H1 (cell line): ENCODE data around the gene INHBB. TPM values are rescaled to one million over a fixed set of nuclear protein-coding genes. Genes with fewer than 3 reads are reported as not detected.

Experiments used
- CTCF ChIA-PET: fragments of 300-600 bp; sonication (Branson Sonifier 250); formaldehyde crosslinking; loops from one replicate; lab custom pipeline; 2021; ENCODE audit not compliant: partially characterized antibody; lab: Charles Lee
- POLR2A ChIA-PET: fragments of 300-600 bp; sonication (Branson Sonifier 250); formaldehyde crosslinking; loops from one replicate; lab custom pipeline; 2021; ENCODE audit warnings: inconsistent platforms; ENCODE audit not compliant: partially characterized antibody; lab: Charles Lee
- DNase-seq, 2 experiments: peaks; one replicate each; pipeline versions ENCODE4 v3.0.0 to v3.0.0-alpha.2; 2010 to 2022; ENCODE audit warnings: low spot score in 2 of 2, low read depth in 1 of 2, mixed read lengths in 1 of 2
- FAIRE-seq: peaks from 2 replicates; lab custom pipeline; 2011; peaks lifted over from hg19 to GRCh38; lab: Jason Lieb, UNC
- H2AFZ ChIP-seq: 2 replicates; pipeline ENCODE4 v1.8.1; 2012; ENCODE audit warnings: low read length, inconsistent platforms
- H2AK5ac ChIP-seq: 2 replicates; pipeline ENCODE4 v1.6.1; 2013; ENCODE audit warnings: low read depth, low read length
- H2BK120ac ChIP-seq: replicated peaks from 2 replicates; pipeline ENCODE3; 2013; ENCODE audit warnings: low read depth, low read length, inconsistent platforms
- H2BK12ac ChIP-seq: 2 replicates; pipeline ENCODE4 v1.6.1; 2013; ENCODE audit warnings: low read depth, low read length
- H2BK15ac ChIP-seq: 2 replicates; pipeline ENCODE4 v1.6.1; 2013; ENCODE audit warnings: low read length
- H2BK20ac ChIP-seq: 2 replicates; pipeline ENCODE4 v1.6.1; 2013; ENCODE audit warnings: low read length
- H2BK5ac ChIP-seq: 2 replicates; pipeline ENCODE4 v1.6.1; 2013; ENCODE audit warnings: low read depth, low read length
- H3K14ac ChIP-seq: 2 replicates; pipeline ENCODE4 v1.6.1; 2013; ENCODE audit warnings: inconsistent platforms; ENCODE audit not compliant: insufficient read length
- H3K18ac ChIP-seq: 2 replicates; pipeline ENCODE4 v1.6.1; 2013; ENCODE audit warnings: low read length; ENCODE audit errors: extremely low read depth
- H3K23ac ChIP-seq: 2 replicates; pipeline ENCODE4 v1.6.1; 2013; ENCODE audit warnings: inconsistent platforms; ENCODE audit not compliant: insufficient read length
- H3K23me2 ChIP-seq: 2 replicates; pipeline ENCODE4 v1.6.1; 2013; ENCODE audit warnings: low read depth, low read length
- H3K27ac ChIP-seq: 2 replicates; pipeline ENCODE4 v1.6.1; 2011; ENCODE audit warnings: low read depth, low read length, inconsistent platforms
- H3K27me3 ChIP-seq, 4 experiments: replicated peaks in 1 of 4; 1 replicate in 1 of 4; 2 replicates in 3 of 4; pipeline versions ENCODE4 v1.6.1 to v1.8.1; 2011 to 2013; ENCODE audit warnings: low read length in 3 of 4, mild to moderate bottlenecking in 3 of 4, inconsistent platforms in 2 of 4, mixed read lengths in 2 of 4, moderate library complexity in 1 of 4; ENCODE audit not compliant: control insufficient read depth in 3 of 4, insufficient read depth in 3 of 4; ENCODE audit errors: extremely low read depth in 1 of 4
- H3K36me3 ChIP-seq, 4 experiments: 2 replicates each; pipeline versions ENCODE4 v1.6.1 to v1.8.1; 2011 to 2013; ENCODE audit warnings: mild to moderate bottlenecking in 4 of 4, low read length in 3 of 4, moderate library complexity in 2 of 4, control low read depth in 1 of 4, inconsistent platforms in 1 of 4; ENCODE audit not compliant: insufficient read depth in 4 of 4, control insufficient read depth in 2 of 4
- H3K4ac ChIP-seq: replicated peaks from 2 replicates; pipeline ENCODE3; 2013; ENCODE audit warnings: low read length, low read depth, mixed read lengths, inconsistent platforms; ENCODE audit not compliant: insufficient read length
- H3K4me1 ChIP-seq, 4 experiments: replicated peaks in 1 of 4; 1 replicate in 1 of 4; 2 replicates in 3 of 4; pipeline versions ENCODE4 v1.6.1 to v1.8.1; 2011 to 2013; ENCODE audit warnings: low read length in 3 of 4, inconsistent platforms in 2 of 4, mixed read lengths in 1 of 4; ENCODE audit not compliant: insufficient read depth in 4 of 4, control insufficient read depth in 3 of 4
- H3K4me2 ChIP-seq, 2 experiments: 2 replicates each; pipeline versions ENCODE4 v1.6.1 to v1.8.1; 2011 to 2013; ENCODE audit warnings: low read depth in 2 of 2, low read length in 2 of 2, control low read depth in 1 of 2, inconsistent platforms in 1 of 2, mild to moderate bottlenecking in 1 of 2; ENCODE audit not compliant: insufficient read depth in 1 of 2
- H3K4me3 ChIP-seq, 4 experiments: fragments of 200-600, 300-600 bp in 1 of 4; sonication (generic), shearing (Covaris generic), sonication (Bioruptor Twin) in 1 of 4; 2 replicates each; pipeline versions ENCODE4 v1.5.1 to v1.8.1; 2011 to 2016; ENCODE audit warnings: low read length in 4 of 4, low read depth in 3 of 4, control low read depth in 2 of 4, inconsistent platforms in 2 of 4, mild to moderate bottlenecking in 2 of 4, mixed read lengths in 1 of 4, moderate library complexity in 1 of 4; ENCODE audit not compliant: insufficient read depth in 2 of 4; ENCODE audit errors: extremely low read depth in 1 of 4
- H3K56ac ChIP-seq: replicated peaks from 2 replicates; pipeline ENCODE3; 2013; ENCODE audit warnings: low read depth, mild to moderate bottlenecking, mixed read lengths, low read length, inconsistent platforms; ENCODE audit not compliant: insufficient read length
- H3K79me1 ChIP-seq: 2 replicates; pipeline ENCODE4 v1.6.1; 2013; ENCODE audit warnings: low read depth, low read length, control low read depth
- H3K79me2 ChIP-seq, 2 experiments: 2 replicates each; pipeline versions ENCODE4 v1.6.1 to v1.8.1; 2012 to 2013; ENCODE audit warnings: low read length in 2 of 2, mild to moderate bottlenecking in 2 of 2, inconsistent platforms in 1 of 2; ENCODE audit not compliant: insufficient read depth in 2 of 2, control insufficient read depth in 1 of 2
- H3K9ac ChIP-seq, 4 experiments: replicated peaks in 1 of 4; 1 replicate in 1 of 4; 2 replicates in 3 of 4; pipeline versions ENCODE4 v1.6.1 to v1.8.1; 2011 to 2013; ENCODE audit warnings: low read depth in 3 of 4, low read length in 3 of 4, control low read depth in 2 of 4, mild to moderate bottlenecking in 2 of 4, moderate library complexity in 2 of 4, inconsistent platforms in 1 of 4; ENCODE audit errors: extremely low read depth in 1 of 4
- H3K9me3 ChIP-seq, 2 experiments: 2 replicates each; pipeline versions ENCODE4 v1.6.1 to v1.8.1; 2012 to 2013; ENCODE audit warnings: mild to moderate bottlenecking in 2 of 2, moderate library complexity in 2 of 2, control low read depth in 1 of 2, inconsistent platforms in 1 of 2, low read depth in 1 of 2, low read length in 1 of 2, mixed read lengths in 1 of 2; ENCODE audit not compliant: insufficient read depth in 2 of 2
- H4K20me1 ChIP-seq, 2 experiments: replicated peaks in 1 of 2; 2 replicates each; pipeline versions ENCODE3 to v1.8.1; 2011 to 2013; ENCODE audit warnings: inconsistent platforms in 2 of 2, low read length in 2 of 2, mild to moderate bottlenecking in 1 of 2; ENCODE audit not compliant: insufficient read depth in 2 of 2, control insufficient read depth in 1 of 2
- H4K5ac ChIP-seq: 2 replicates; pipeline ENCODE4 v1.6.1; 2013; ENCODE audit warnings: low read length, low read depth, mixed read lengths, inconsistent platforms; ENCODE audit not compliant: insufficient read length
- H4K8ac ChIP-seq: 2 replicates; pipeline ENCODE4 v1.8.0; 2013; ENCODE audit warnings: mild to moderate bottlenecking, moderate library complexity, low read length, inconsistent platforms; ENCODE audit not compliant: insufficient read depth; ENCODE audit errors: extremely low read depth
- H4K91ac ChIP-seq: replicated peaks from 2 replicates; pipeline ENCODE3; 2013; ENCODE audit warnings: low read length, mixed read lengths, inconsistent platforms; ENCODE audit not compliant: insufficient read length
- KDM1A ChIP-seq: fragments of 200-600, 300-600 bp; sonication (generic); IDR thresholded peaks from 2 replicates; pipeline ENCODE4 v1.7.1; 2016; ENCODE audit warnings: mild to moderate bottlenecking, low read length, borderline replicate concordance
- polyA plus RNA-seq, 7 experiments: library from polyadenylated mRNA; depleted of rRNA in 3 of 7; stranded (reverse) in 5 of 7; unstranded in 2 of 7; fragments of >200 nt in 5 of 7; fragments of 200-250 nt in 2 of 7; gene quantifications; 1 replicate in 5 of 7; 2 replicates in 1 of 7; 4 replicates in 1 of 7; pipeline versions ENCODE4 v1.2.1 to v1.2.3, GENCODE V29; 2011 to 2013; ENCODE audit warnings: missing spikeins in 2 of 7, mixed read lengths in 2 of 7
- total RNA-seq: library from RNA; stranded (reverse); fragmentation: NEBNext Ultra II Directional; extraction: Animal tissue kit (Norgen Biotek cat#: 25700); gene quantifications from 2 replicates; pipeline ENCODE4 v1.2.1, GENCODE V29; 2021

Gene INHBB
- total and polyA plus RNA-seq, 2 of the 8 experiments (the other 6 are each of a cell fraction or from before 2014, with no cell fraction given) = 0.30 to 0.32 TPM

DNA sequence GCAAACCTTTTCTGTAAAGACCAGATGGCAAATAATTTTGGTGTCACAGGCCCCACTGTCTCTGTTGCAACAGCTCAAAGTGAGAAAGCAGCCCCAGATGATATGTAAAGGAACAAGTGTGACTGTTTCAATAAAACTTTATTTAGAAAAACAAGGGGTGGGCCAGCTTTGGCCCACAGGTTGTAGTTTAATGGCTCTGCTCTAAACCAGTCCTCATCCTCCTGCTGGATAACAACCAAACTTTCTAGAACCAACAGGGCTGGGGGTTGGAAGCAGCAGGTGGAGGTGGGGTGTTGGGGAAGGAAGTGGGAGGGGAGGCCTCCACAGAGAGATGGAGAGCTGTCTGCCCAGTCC, 28.8 kb upstream of the INHBB start:
- peaks cover 0 to 3% (median 0%) of the 10 kb centered on the region in 4 experiments; a peak in 3 of 7 replicates for H3K4me1 ChIP-seq
- ChIA-PET POLR2A (interaction anchor here (1.2 kb wide), 1 partner anchor 11 kb away, joined by 3 read pairs; no protein-coding TSS in a partner anchor), CTCF (interaction anchor here (0.9 to 4.5 kb wide), 11 partner anchors 11 to 370 kb away, joined by 3 to 15 read pairs (median 3); no protein-coding TSS in a partner anchor)
- no peak overlapping the region for H3K56ac ChIP-seq
- FAIRE-seq (no peak), DNase-seq (no peak)
- H4K5ac ChIP-seq = no peak overlapping the region
- no peak overlapping the region for H4K8ac ChIP-seq
- H3K4me3 ChIP-seq = no peak overlapping the region
- no peak overlapping the region for H2BK20ac ChIP-seq
- no peak overlapping the region for H2BK12ac ChIP-seq
- no peak overlapping the region for H2AK5ac ChIP-seq
- no peaks in the 10 kb centered on the region for H3K36me3 ChIP-seq
- no peaks in the 10 kb centered on the region; the same call in 1 of the 2 replicates for H3K23me2 ChIP-seq
- H3K9me3 ChIP-seq = no peaks in the 10 kb centered on the region
- no peak overlapping the region for H2AFZ ChIP-seq
- H3K79me2 ChIP-seq = no peaks in the 10 kb centered on the region
- no peak overlapping the region for H2BK120ac ChIP-seq
- no peaks in the 10 kb centered on the region for H3K79me1 ChIP-seq
- TF ChIP-seq KDM1A = no peak
- no peak overlapping the region for H3K4ac ChIP-seq
- H2BK15ac ChIP-seq = no peak overlapping the region
- no peak overlapping the region for H4K91ac ChIP-seq
- H3K9ac ChIP-seq = no peak overlapping the region
- H3K18ac ChIP-seq = no peak overlapping the region
- peaks cover 0 to 4% of the 10 kb centered on the region in 2 experiments for H4K20me1 ChIP-seq
- no peak overlapping the region for H3K27ac ChIP-seq
- H2BK5ac ChIP-seq = no peak overlapping the region
- no peak overlapping the region for H3K23ac ChIP-seq
- H3K27me3 ChIP-seq = peaks cover 3 to 35% (median 31%) of the 10 kb centered on the region in 4 experiments
- no peak overlapping the region for H3K14ac ChIP-seq
- no peak overlapping the region for H3K4me2 ChIP-seq
